Transverse colon (tissue), 3 donors: Measurements from ENCODE around the gene SGF29.
"Not testable (repeated sequence)": the region's sequence is repeated elsewhere in the genome, so short reads cannot be mapped to it uniquely, and the experiment has no call there.

Source experiments
- POLR2A ChIP-seq: fragments of 450-650 bp; IDR thresholded peaks from one replicate; pipeline ENCODE4 v1.6.1; 2016; ENCODE audit warnings: antibody characterized with exemption, mild to moderate bottlenecking, moderate library complexity
- TF ChIP-seq, protein P1 (sequence below), 5 experiments: fragments of 200-600 bp in 3 of 5; fragments of 450-650 bp in 2 of 5; sonication (generic) in 3 of 5; IDR thresholded peaks; 1 replicate in 2 of 5; 2 replicates in 3 of 5; pipeline ENCODE4 v1.5.1; 2016 to 2017; ENCODE audit warnings: antibody characterized with exemption in 5 of 5, inconsistent platforms in 3 of 5, mild to moderate bottlenecking in 2 of 5, moderate library complexity in 1 of 5

DNA sequence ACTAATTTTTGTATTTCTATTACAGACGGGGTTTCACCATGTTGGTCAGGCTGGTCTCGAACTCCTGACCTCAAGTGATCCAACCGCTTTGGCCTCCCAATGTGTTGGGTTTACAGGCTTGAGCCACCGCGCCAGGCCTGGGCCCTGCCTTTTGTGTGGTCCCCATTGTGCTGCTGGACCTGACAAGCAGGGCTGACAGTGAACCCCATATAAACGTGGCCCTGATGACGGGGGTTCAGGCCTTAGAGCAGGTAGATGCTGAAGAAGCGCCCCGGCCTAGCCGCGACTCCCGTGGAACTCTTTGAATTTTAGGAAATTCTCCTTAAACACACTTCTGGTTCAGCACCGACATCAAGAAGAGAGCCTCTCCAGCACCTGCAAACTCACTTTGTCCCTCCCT lies 47.9 kb downstream of the SGF29 start:
- TF ChIP-seq, protein P1, sequence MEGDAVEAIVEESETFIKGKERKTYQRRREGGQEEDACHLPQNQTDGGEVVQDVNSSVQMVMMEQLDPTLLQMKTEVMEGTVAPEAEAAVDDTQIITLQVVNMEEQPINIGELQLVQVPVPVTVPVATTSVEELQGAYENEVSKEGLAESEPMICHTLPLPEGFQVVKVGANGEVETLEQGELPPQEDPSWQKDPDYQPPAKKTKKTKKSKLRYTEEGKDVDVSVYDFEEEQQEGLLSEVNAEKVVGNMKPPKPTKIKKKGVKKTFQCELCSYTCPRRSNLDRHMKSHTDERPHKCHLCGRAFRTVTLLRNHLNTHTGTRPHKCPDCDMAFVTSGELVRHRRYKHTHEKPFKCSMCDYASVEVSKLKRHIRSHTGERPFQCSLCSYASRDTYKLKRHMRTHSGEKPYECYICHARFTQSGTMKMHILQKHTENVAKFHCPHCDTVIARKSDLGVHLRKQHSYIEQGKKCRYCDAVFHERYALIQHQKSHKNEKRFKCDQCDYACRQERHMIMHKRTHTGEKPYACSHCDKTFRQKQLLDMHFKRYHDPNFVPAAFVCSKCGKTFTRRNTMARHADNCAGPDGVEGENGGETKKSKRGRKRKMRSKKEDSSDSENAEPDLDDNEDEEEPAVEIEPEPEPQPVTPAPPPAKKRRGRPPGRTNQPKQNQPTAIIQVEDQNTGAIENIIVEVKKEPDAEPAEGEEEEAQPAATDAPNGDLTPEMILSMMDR (IDR thresholded peaks at IDR 0.05): not testable (repeated sequence)
- not testable (repeated sequence) for TF ChIP-seq POLR2A
